ENCODE measurements around the gene GNPDA1.
"Not testable (repeated sequence)": the region's sequence is repeated elsewhere in the genome, so short reads cannot be mapped to it uniquely, and the experiment has no call there.

GNPDA1 gene

GRCh38 chr5:142012792-142013388, at the start of gene GNPDA1:
Gene GNPDA1, minus strand, starts transcription at chr5:142013027. Its CDS starts 992 bp downstream, at chr5:142012035.
- DNase-seq = peak in 13 of 14 donors; percentile 54 to 89 (median 76)

GRCh38 chr5:142059304-142059940, 46.6 kb upstream of the GNPDA1 start:
- no peak for DNase-seq

- DNase-seq = no peak
Observed at GRCh38 chr5:142057697-142058056, 44.9 kb upstream of the GNPDA1 start.

- peak in 9 of 14 donors; percentile 21 to 49 (median 37) for DNase-seq
Observed at GRCh38 chr5:142056816-142057696, 44.2 kb upstream of the GNPDA1 start.

- DNase-seq = no peak
Observed at GRCh38 chr5:142055301-142055700, 42.5 kb upstream of the GNPDA1 start.

GRCh38 chr5:142053426-142054151, 40.8 kb upstream of the GNPDA1 start:
- DNase-seq = peak in 2 of 14 donors; percentile 4 to 87

- not testable (repeated sequence) for DNase-seq
Observed at GRCh38 chr5:142052026-142052425, 39.2 kb upstream of the GNPDA1 start.

GRCh38 chr5:142048272-142048671, 35.4 kb upstream of the GNPDA1 start:
- no peak for DNase-seq

- no peak for DNase-seq
Observed at GRCh38 chr5:142046191-142046590, 33.4 kb upstream of the GNPDA1 start.

GRCh38 chr5:142040881-142041280, 28.1 kb upstream of the GNPDA1 start:
- not testable (repeated sequence) for DNase-seq

- DNase-seq = no peak
Observed at GRCh38 chr5:142040285-142040684, 27.5 kb upstream of the GNPDA1 start.

- DNase-seq = no peak
Observed at GRCh38 chr5:142038735-142039134, 25.9 kb upstream of the GNPDA1 start.

- DNase-seq = not testable (repeated sequence)
Observed at GRCh38 chr5:142037599-142037998, 24.8 kb upstream of the GNPDA1 start.

GRCh38 chr5:142036918-142037317, 24.1 kb upstream of the GNPDA1 start:
- DNase-seq = no peak

- no peak for DNase-seq
Observed at GRCh38 chr5:142034994-142035393, 22.2 kb upstream of the GNPDA1 start.

- DNase-seq = not testable (repeated sequence)
Observed at GRCh38 chr5:142033632-142034567, 21.1 kb upstream of the GNPDA1 start.

- DNase-seq = no peak
Observed at GRCh38 chr5:142032747-142033631, 20.2 kb upstream of the GNPDA1 start.

- no peak for DNase-seq
Observed at GRCh38 chr5:142032150-142032549, 19.3 kb upstream of the GNPDA1 start.

- DNase-seq = no peak
Observed at GRCh38 chr5:142025637-142026036, 12.8 kb upstream of the GNPDA1 start.

- peak; percentile 48 to 90 (median 81) for DNase-seq
Observed at GRCh38 chr5:142024771-142025304, 12.0 kb upstream of the GNPDA1 start.
